OCI-LY1 (cell line): ENCODE data around the gene TNFRSF12A.
A peak's percentile ranks its signal among the peaks of the same experiment; 100 is the strongest.

Experiments
- H2AFZ ChIP-seq: fragments of 200-600 bp; sonication (generic), shearing (Covaris generic); 2 replicates; pipeline ENCODE4 v1.6.0; 2014; ENCODE audit warnings: antibody characterized with exemption, mild to moderate bottlenecking, low read length
- H3F3A ChIP-seq: fragments of 200-600 bp; sonication (generic), shearing (Covaris generic); 2 replicates; pipeline ENCODE4 v1.6.0; 2014; ENCODE audit warnings: mild to moderate bottlenecking, antibody characterized with exemption, low read length, moderate library complexity; ENCODE audit not compliant: insufficient read depth
- H3K27ac ChIP-seq: fragments of 200-600 bp; sonication (generic); 2 replicates; pipeline ENCODE4 v1.5.1; 2014; ENCODE audit warnings: low read length, mixed run types, mild to moderate bottlenecking, low read depth; ENCODE audit not compliant: poor library complexity, severe bottlenecking
- H3K27me3 ChIP-seq: fragments of 200-600 bp; sonication (generic); 2 replicates; pipeline ENCODE4 v1.6.0; 2014; ENCODE audit warnings: antibody characterized with exemption, mild to moderate bottlenecking, low read length, moderate library complexity; ENCODE audit not compliant: insufficient read depth
- H3K36me3 ChIP-seq: fragments of 200-600 bp; sonication (generic); 2 replicates; pipeline ENCODE4 v1.6.1; 2014; ENCODE audit warnings: mild to moderate bottlenecking, antibody characterized with exemption, low read length, moderate library complexity, mixed read lengths; ENCODE audit not compliant: insufficient read depth
- H3K4me1 ChIP-seq: fragments of 200-600 bp; sonication (generic); 2 replicates; pipeline ENCODE4 v1.5.1; 2014; ENCODE audit warnings: mild to moderate bottlenecking, low read length, moderate library complexity; ENCODE audit not compliant: insufficient read depth, severe bottlenecking
- H3K4me2 ChIP-seq: fragments of 200-600 bp; sonication (generic), shearing (Covaris generic); 2 replicates; pipeline ENCODE4 v1.6.1; 2014; ENCODE audit warnings: low read length
- H3K4me3 ChIP-seq: fragments of 200-600 bp; sonication (generic); 2 replicates; pipeline ENCODE4 v1.5.1; 2014; ENCODE audit warnings: low read length, low read depth, mild to moderate bottlenecking, mixed read lengths; ENCODE audit not compliant: poor library complexity, severe bottlenecking
- H3K79me2 ChIP-seq: fragments of 200-600 bp; shearing (Covaris generic); 2 replicates; pipeline ENCODE4 v1.6.1; 2016; ENCODE audit warnings: mixed run types, low read length, mixed read lengths; ENCODE audit not compliant: insufficient read depth
- H3K9ac ChIP-seq: fragments of 200-600 bp; sonication (generic), shearing (Covaris generic); 2 replicates; pipeline ENCODE4 v1.6.1; 2014; ENCODE audit warnings: mild to moderate bottlenecking, low read length, mixed read lengths
- H3K9me2 ChIP-seq: fragments of 200-600 bp; sonication (generic), shearing (Covaris generic); 2 replicates; pipeline ENCODE4 v1.6.1; 2014; ENCODE audit warnings: low read depth, mild to moderate bottlenecking, low read length, mixed read lengths
- H3K9me3 ChIP-seq: fragments of 200-600 bp; shearing (Covaris generic); 2 replicates; pipeline ENCODE4 v1.6.1; 2014; ENCODE audit warnings: low read length, mixed read lengths
- H4K20me1 ChIP-seq: fragments of 200-600 bp; sonication (generic), shearing (Covaris generic); 2 replicates; pipeline ENCODE4 v1.6.0; 2016; ENCODE audit warnings: mild to moderate bottlenecking, low read length; ENCODE audit not compliant: insufficient read depth
- CTCF ChIP-seq: fragments of 200-600 bp; sonication (generic), shearing (Covaris generic); IDR thresholded peaks from 2 replicates; pipeline ENCODE4 v1.5.1; 2017; ENCODE audit warnings: mild to moderate bottlenecking, antibody characterized with exemption, low read length, moderate library complexity, mixed read lengths
- EZH2 ChIP-seq: fragments of 200-600 bp; sonication (generic), shearing (Covaris generic); IDR thresholded peaks from 2 replicates; pipeline ENCODE4 v1.8.0; 2017; ENCODE audit warnings: borderline replicate concordance, mixed run types, mild to moderate bottlenecking, antibody characterized with exemption, low read length, moderate library complexity, mixed read lengths

The TNFRSF12A gene

DNA sequence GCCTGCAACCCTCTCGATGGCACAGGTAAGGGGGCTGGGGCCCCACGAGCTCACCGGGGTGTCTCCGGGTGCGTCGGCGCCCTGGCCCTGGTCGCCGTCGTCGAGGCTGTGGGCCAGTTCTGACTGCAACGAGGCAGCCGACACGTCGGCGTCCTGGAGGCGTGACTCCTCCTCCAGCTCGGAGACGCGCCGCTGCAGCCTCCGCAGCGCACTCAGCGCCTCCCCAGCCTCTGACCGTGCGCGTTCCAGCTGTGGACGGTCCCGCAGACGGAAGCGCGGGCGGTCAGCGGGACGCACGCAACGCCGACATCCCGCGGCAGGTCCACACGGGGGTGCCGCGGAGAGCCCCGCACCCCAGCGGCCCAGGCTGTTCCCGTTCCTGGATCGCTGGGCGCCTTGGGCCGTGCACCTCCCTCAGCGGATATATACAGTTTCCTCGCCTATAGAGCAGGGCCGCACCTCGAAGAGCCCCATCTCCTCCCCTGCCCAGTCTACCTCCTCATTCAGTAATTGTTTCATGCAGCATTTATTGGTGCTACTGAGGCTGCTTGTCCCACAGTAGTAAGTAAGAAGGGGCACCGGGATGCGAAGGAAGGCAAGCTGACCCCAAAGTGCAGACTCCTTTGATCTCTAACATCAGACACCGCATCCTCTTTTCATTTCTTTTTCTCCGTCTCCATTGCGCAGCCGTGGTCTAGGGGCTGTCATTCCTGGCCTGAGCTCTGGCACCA lies 9.5 kb downstream of the TNFRSF12A start:
- H3K4me3 ChIP-seq = no peak overlapping the region
- no peak; the same call in 1 of the 2 replicates for TF ChIP-seq EZH2
- TF ChIP-seq CTCF = no peak
- no peak overlapping the region for H3K9ac ChIP-seq
- peaks cover 11% of the 10 kb centered on the region for H3K36me3 ChIP-seq
- no peaks in the 10 kb centered on the region for H3K9me2 ChIP-seq
- H3K79me2 ChIP-seq = no peaks in the 10 kb centered on the region
- peaks cover 4% of the 10 kb centered on the region for H3K4me1 ChIP-seq
- peaks cover 12% of the 10 kb centered on the region for H3K27me3 ChIP-seq
- no peak overlapping the region for H2AFZ ChIP-seq
- no peaks in the 10 kb centered on the region for H3K9me3 ChIP-seq
- H3K27ac ChIP-seq = no peak overlapping the region
- H3F3A ChIP-seq = no peaks in the 10 kb centered on the region
- H3K4me2 ChIP-seq = peak overlapping the region; percentile 16; the same call in 1 of the 2 replicates
- no peaks in the 10 kb centered on the region for H4K20me1 ChIP-seq

DNA sequence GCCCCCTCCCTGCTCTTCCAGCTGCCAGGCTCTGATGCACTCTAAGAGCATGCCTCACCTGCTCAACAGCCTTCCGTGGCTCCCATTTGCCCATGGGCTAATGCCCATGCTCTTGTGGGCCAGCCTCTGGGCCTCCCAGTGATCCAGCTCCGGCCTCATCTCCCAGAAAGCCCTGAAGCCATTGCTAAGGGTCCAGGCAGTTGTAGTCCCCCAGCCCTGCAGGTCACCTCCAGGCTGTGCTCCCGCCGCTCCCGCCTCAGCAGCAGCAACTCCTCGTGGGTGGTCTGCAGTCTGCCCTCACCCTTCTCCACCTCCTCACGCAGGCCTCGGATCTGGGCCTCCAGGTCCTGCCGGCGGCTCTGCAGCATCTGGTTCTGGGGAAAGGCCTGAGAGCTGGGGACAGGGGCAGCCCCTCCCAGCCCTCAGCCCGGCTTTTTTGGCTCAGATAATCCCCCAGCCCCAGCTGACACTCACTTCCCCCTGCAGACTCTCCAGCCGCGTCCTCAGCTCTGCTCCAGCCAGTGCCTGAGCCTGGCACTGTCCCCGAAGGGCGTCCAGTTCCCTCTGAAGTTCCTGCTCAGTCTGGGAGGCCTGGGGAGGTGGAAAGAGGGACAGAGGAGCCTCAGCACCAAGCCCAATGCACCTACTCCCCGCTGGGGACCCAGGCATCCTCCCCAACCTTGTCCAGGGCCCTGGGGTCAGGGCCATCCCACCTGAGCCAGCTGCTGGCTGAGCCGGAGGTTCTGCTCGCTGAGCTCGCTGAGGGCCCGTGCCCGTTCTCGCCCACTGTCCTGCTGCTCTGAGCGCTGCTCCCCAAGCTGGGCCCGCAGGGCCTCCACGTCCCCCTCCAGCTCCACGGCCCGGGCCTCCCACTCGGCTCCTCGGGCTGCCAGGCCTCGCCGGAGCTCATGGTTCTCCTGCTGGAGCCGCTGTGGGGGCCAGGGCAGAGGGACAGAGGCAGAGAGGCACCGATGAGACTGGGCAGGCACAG lies 10.3 kb downstream of the TNFRSF12A start:
- H4K20me1 ChIP-seq = no peaks in the 10 kb centered on the region
- peaks cover 11% of the 10 kb centered on the region for H3K36me3 ChIP-seq
- TF ChIP-seq CTCF = no peak
- TF ChIP-seq EZH2 = no peak
- H3K4me3 ChIP-seq = no peak overlapping the region
- H3F3A ChIP-seq = no peaks in the 10 kb centered on the region
- H3K9ac ChIP-seq = no peak overlapping the region
- no peaks in the 10 kb centered on the region for H3K9me2 ChIP-seq
- no peaks in the 10 kb centered on the region for H3K9me3 ChIP-seq
- H3K27me3 ChIP-seq = peaks cover 12% of the 10 kb centered on the region
- H3K79me2 ChIP-seq = no peaks in the 10 kb centered on the region
- peaks cover 4% of the 10 kb centered on the region for H3K4me1 ChIP-seq
- no peak overlapping the region for H2AFZ ChIP-seq
- H3K4me2 ChIP-seq = no peak overlapping the region
- no peak overlapping the region for H3K27ac ChIP-seq

- TF ChIP-seq CTCF = no peak
- no peak for TF ChIP-seq EZH2
- no peaks in the 10 kb centered on the region for H3K79me2 ChIP-seq
- no peak overlapping the region for H3K4me3 ChIP-seq
- H3K27ac ChIP-seq = no peak overlapping the region
- H4K20me1 ChIP-seq = no peaks in the 10 kb centered on the region
- H3K9me3 ChIP-seq = no peaks in the 10 kb centered on the region
- no peaks in the 10 kb centered on the region for H3K9me2 ChIP-seq
- no peak overlapping the region for H3K4me2 ChIP-seq
- H3K36me3 ChIP-seq = no peaks in the 10 kb centered on the region
- peaks cover 12% of the 10 kb centered on the region for H3K27me3 ChIP-seq
- no peak overlapping the region for H2AFZ ChIP-seq
- no peak overlapping the region for H3K9ac ChIP-seq
- peaks cover 4% of the 10 kb centered on the region for H3K4me1 ChIP-seq
- no peaks in the 10 kb centered on the region for H3F3A ChIP-seq
These were observed 12.5 kb downstream of the TNFRSF12A start for GRCh38 chr16:3032624-3033023.
